OCI-LY3 (cell line): ENCODE results near the gene CFAP43.

Experiments
- EZH2phosphoT487 ChIP-seq: fragments of 200-600 bp; shearing (Covaris generic); IDR thresholded peaks from 2 replicates; pipeline ENCODE4 v1.6.1; 2018; ENCODE audit warnings: antibody characterized with exemption, mixed run types, low read depth
- TF ChIP-seq, protein P1 (sequence below): fragments of 200-600, 300-600 bp; sonication (generic); IDR thresholded peaks from 2 replicates; pipeline ENCODE4 v1.5.1; 2014; ENCODE audit warnings: antibody characterized with exemption, low read length, low read depth

DNA sequence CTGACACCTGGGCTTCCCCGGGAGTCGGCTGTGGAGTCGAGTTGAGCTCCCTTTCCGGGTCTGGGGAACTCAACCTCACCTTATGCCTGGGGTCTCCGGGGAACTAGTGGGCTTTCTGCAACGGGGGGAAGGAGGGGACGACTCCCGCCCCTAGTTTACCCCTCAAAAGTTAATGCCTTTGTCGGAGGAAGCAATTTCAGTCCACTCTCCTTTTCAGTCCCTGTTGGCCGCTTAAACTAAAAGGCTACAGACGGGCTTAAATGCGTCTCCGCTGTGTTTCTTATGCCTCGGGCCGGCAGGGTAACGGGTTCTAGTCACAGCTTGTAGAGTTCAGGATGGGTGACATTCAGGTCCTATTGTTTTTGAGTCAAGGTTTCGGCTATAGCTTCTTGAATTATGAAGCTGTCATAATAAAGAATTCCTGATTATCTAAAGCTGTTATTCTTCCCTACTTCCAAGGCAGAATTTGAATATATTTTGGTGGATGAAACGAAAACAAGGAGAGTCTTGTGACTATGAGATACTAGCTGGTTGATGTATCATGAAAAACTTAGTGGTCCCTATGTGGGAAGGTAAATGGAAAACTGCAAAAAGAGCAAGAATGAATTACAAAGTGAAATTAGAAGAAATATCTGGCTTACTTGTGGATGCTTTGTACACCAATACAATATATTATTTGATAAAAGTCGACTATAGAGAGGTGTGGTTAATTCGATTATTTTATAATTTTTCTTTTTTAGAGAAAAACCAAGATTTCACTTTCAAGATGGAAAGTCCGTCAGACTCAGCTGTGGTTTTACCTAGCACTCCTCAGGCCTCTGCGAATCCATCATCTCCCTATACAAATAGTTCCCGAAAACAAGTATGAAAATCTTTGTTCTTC lies 109.7 kb downstream of the CFAP43 start:
- TF ChIP-seq, protein P1, sequence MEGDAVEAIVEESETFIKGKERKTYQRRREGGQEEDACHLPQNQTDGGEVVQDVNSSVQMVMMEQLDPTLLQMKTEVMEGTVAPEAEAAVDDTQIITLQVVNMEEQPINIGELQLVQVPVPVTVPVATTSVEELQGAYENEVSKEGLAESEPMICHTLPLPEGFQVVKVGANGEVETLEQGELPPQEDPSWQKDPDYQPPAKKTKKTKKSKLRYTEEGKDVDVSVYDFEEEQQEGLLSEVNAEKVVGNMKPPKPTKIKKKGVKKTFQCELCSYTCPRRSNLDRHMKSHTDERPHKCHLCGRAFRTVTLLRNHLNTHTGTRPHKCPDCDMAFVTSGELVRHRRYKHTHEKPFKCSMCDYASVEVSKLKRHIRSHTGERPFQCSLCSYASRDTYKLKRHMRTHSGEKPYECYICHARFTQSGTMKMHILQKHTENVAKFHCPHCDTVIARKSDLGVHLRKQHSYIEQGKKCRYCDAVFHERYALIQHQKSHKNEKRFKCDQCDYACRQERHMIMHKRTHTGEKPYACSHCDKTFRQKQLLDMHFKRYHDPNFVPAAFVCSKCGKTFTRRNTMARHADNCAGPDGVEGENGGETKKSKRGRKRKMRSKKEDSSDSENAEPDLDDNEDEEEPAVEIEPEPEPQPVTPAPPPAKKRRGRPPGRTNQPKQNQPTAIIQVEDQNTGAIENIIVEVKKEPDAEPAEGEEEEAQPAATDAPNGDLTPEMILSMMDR, result no peak
- no peak for TF ChIP-seq EZH2phosphoT487
